Central memory CD4-positive, alpha-beta T cell (primary cell): Measurements from ENCODE around the gene DMAP1.

Experiments
- DNase-seq: peaks from one replicate; pipeline ENCODE4 v3.0.0; 2022

The DMAP1 gene

DNA sequence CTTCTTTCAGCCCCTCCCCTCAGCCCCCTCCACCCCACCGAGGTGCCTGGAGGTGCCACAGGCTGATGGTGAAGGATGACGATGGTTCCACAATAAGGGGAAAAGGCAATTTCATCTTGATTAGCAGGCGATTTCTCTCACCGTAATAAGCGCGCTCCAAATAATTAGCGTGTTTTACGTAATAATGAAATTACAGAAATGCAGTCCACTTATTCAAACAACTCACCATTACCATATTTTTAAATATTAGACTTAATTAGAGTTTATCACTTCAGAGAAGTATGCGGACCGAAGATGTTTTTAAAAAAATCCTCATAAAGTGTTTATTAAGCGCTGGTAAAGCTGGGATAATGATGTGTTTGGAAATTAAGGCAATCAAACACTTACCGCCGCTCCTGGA is 14.9 kb downstream of the DMAP1 start:
- DNase-seq: no peak

DNA sequence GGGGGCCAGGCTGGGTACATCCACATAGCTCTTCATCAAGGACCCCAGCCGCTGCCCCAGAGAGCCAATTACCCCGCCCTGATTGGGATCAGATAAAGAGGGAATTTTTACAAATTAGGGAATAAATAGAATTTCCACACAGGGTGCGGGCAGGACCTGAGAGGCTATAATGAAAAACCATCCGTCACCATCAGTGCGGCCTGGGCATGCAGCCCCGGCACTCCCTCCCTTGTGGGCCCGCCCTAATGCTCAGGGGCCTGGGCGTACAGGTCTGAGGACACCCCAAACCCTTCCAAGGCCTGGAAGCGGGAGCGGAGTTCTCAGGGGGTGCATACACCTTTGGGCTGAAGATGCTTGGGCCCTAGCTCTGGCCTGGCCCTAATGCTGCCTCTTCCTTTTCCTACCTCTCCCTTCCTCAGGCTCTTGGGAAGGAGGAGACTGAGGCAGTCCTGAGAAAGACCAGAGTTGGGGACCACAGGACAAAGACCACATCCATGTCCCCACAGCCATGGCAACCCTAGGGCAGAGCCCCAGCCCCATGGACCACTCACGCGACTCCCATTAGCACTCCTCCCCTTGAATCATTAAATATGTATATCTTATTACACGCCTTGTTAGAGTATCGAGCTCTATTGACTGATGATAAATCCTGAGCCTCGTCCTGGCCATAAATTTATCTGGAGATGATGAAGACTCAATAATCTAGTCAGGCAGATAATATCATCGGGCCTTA is 16.3 kb downstream of the DMAP1 start:
- no peak for DNase-seq

DNA sequence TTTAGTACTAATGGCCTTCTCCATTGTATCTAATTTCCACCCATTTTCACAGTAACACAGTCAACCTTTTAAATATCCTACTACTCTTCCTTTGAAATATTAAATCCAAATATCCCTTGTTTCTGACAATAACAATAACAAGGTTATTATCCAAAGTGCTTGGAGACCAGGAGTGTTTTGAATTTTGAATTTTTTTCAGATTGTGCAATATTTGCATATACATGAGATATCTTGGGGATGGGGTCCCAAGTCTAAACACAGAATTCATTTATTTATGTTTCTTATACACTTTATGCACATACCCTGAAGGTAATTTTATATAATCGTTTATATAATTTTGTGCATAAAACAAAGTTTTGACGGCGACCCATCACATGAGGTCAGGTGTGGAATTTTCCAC is 17.5 kb downstream of the DMAP1 start:
- DNase-seq: no peak

DNA sequence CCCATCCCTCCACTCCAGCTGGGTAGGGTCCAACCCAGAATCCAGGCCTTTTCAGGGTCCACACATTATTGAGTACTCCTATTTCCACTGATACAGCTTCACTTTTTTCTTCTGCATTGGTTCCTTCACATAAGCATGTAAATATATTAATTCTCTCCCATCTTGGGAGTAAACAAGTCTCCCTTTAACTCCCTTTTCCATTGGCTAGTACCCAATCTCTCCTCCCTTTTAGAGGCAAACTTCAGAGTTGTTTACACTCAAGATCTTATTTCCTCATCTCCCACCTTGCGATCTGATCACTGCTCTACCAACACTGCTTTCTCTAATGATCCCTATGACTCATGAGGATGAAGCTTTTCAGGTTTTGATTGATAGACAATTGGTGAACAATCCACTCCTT is 20.3 kb downstream of the DMAP1 start:
- DNase-seq: no peak

DNA sequence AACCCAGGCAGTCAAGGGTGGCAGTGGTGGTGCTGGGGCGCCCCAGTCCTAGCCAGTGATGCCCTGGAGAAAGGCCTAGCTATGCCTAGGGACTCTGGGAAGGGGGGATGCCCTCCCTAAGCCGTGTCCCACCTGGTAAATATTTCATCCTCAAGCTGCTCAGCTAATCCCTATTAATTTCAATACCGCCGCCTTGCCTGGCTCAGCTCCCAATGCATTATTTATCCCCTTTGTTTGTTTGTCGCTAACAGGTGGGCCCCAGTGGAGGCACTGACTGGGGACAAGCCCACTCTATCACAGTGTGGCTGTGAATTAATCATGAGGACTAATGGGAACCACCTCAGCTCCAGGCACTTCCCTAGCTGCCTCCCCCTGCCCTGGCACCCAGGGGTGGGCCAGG is 22.5 kb downstream of the DMAP1 start:
- DNase-seq: no peak

DNA sequence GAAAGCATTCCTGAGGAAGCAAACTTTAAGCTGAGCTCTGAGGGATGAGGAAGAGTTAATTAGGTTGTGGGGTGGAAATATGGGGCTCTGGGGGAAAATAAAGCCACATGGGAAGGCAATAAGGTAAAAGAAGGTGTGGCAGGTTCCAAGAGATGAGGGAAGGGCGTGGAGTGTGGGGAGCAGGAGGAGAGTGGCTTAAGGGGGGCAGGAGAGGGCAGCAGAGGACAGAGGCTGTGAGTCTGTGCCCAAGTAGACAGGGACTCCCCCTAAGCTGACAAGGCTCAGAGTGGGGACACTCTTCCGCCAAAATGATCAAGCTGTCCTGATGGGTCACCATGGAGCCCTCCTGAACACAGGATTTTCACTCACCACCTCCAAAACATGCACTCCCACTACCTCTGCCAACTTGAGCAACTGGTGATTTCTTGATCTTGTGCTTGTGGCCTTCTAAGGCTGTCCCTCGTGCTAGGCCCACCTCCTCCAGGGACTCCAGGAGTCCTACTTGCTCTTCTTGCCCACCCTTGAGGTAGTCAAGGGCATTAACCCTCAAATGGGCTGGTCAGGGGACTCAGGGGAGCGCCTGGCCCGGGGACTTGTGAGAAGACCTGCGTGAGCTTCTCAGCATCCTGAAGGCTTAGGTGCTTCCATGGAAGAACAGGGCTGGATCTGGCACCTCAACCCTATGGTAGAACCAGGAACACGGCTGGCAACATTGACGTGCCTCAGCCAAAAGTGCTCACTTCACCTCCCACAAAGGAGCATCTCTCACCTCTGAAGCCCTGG is 23.4 kb downstream of the DMAP1 start:
- no peak for DNase-seq

DNA sequence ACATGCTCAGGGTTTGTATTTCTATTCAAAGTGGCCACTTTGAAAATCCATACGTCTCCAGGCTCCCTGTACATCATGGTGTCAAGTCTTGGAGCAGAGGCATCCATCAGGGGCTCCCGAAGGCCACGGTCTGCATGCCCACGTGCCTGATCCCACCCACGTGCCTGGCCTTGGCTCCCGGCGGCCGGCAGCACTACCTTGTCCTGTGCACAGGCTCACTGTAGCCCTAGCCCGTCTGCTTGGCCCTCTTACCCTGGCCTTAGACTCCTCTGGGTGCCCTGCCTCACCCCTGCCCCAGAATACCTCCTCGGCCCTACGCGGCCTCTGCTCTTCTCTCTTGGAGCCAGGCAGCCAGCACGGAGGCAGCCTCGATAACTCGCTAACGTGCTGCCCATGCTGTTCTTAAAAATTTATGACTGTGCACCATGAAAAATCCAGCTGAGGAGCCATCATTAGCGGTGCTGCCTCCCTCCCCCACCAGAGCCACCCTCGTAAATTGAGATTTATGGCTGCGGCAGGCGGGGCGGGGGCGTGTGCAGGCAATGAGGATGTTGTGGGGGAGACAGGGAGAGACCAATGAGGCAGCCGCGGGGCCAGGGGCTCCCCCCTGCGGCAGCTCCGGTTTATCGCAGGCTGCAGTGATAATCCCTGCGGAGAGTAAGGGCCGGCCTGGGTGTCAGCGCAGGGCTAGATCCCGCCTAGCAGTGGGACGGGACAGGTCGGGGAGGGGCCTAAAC is 24.6 kb downstream of the DMAP1 start:
- peak; percentile 4 for DNase-seq

DNA sequence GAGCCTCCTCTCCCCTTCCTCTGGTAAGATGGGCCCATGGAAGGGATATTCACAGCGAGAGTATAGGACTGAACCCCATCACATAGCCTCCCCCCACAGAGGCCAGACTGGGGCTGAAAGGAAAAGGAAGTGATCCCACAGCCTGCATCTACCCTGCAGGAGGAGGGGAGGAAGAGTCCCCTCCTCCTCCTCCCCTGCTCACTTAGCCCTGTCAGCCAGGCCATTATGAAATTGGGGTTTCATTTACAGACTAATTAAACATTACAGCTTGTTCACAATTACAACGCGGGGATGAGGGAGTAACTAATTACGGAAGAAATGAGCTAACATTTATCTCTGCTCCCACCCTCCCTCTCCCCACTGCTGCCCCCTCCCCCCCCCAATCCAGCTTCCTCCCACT is 25.4 kb downstream of the DMAP1 start:
- no peak for DNase-seq

DNA sequence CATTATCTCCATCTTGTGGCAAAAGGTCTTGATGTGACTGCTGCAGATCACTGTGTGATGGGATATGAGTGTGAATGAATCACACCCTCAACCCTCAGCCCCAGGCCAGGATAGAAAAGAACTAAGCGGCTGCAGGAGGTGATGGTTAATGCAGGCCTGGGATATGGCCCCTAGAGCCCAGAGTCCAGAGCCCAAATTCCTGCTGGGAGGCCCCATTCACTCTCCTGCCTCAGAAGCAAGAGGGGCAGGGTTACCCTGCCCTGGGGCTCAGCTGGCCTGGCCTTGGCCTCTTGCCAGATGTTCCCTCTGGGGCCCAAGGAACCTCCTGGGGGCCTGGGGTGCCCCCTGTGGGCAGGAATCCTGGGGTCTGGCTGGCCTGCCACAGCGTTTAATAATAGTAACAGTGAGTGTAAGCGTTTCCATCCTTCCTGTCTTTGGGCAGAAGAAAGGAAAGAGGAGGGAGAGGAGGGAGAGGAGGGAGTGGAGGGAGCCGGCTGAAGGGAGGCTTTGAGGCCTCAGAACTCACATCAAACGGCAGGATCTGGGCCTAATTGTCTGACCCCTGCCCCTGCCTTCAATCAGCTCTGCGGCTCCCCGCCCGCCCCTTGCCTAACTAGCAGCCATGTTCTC is 26.2 kb downstream of the DMAP1 start:
- DNase-seq: no peak

DNA sequence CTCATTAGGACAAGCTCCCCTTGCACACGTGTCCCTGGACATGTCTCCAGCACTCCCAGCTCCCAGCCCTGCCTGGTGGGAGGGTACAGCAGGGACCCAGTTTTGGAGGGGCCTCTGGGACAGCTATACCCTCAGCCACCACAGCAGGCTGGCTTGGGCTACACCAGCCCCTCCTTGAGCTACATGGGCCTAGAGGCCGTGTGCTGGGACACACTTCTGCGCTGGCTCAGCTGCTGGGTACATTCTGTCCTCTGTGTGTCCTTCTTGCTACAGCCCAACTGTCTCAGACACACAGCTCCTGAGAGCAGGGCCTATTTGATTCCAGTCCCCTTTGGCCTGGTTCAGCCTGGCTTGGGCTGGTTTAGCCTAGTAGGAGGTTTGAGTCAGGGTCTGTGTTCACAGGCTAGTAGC is 26.7 kb downstream of the DMAP1 start:
- no peak for DNase-seq

DNA sequence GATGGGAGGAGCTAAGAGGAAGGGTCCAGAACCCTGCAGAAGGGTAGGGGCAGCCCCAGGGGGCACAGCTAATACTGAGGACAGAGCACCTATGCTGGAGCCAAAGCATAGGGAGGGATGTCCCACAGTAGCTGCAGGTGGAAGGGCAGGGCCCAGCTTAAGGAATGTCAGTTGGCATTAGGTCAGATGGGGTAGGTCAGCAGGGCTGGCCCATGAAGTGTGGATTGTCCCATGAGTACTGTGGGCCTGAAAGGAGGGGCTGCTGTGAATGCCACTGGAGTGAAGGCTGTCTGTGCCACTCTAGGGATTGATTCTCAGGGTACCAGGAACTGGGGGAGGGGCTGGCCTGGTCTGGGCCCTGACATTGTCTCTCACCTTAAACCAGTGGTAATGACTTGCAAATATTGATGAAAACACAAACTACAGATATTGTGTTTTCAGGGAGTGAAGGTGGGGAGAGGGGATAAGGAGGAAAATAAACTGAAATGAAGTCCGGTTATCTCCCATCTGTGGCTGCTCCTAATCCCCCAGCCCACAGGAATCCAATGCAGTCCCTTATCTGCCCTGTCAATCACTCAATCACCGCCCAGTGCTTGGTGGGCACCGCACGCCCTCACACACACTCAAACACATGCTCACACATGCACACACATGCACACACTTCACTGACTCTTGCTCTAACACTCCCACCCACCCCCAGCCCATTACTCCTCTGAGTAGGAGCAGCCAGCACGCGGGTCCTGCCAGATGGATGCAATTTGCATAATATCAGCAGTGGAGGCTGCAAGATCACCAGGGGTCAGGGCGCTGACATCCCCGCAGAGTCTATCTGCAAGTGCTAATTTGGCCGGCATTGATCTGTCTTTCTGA is 27.8 kb downstream of the DMAP1 start:
- DNase-seq: no peak

DNA sequence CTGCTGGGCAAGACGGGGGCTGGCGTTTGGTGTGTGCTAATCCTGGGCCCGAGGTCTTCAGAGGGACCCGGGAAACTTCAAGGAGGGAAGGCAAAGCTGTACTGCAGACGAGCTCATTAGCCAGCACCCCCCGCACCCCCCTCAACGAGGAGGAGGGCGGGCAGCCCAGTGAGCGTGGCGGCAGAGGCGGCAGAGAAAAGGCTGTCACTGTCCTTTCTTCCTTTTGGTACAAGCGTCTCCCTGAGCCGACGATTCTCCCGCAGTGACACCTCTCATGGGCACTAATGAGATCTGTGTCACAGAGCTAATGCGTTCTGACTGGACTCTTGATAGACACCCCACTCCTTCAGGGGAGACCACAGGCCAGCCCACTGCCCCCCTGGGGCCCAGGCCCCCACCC is 29.5 kb downstream of the DMAP1 start:
- no peak for DNase-seq

DNA sequence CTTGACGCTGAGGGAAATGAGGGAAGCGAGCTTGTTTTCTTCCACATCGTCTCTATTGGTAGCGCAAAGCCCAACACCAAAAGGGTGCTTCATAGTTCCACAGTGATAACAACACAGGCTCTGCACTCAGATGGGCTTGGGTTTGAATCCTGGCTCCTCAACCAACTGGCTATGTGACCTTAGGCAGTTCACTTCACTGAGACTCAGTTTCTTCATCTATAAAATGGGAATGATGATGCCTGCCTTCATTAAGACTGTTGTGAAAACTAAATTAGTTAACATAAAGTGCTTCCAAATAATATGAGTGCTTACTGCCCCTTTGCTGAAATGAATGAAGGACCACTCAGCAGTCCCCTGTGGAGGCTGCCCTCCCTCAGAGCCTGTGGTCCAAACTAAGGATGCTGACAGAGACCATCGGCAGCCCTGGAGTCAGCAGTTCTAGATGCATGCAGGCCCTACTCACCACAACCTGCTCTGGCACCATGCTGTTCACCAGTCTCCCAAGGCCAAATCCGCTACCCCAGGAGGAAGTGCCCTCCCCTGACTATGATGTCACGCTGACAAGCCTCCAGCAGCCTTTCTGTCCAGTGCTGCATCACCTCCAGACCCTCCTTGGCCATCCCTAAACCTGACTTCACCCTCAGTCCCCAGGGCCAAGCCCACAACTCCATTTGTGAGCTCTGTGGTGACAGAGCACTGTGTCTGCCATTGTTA is 30.7 kb downstream of the DMAP1 start:
- DNase-seq: no peak

DNA sequence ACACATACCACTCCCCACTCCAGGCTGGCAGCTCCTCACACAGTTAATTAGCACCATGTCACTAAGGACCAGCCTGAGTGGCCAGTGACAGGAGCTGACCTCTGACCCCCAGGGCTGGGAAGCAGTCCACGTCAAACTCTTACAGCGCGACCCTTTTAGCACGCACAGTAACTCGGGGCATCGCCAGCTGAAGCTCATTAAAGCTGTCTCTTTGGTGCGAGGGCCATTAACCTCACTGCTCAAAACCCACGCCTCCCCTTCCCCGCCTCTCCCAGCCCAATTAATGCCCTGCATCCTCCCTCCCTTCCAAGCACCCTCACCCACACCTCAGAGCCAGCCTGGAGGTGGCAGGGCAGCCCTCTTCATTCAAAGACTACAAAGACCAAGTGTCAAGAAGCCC is 31.7 kb downstream of the DMAP1 start:
- no peak for DNase-seq

DNA sequence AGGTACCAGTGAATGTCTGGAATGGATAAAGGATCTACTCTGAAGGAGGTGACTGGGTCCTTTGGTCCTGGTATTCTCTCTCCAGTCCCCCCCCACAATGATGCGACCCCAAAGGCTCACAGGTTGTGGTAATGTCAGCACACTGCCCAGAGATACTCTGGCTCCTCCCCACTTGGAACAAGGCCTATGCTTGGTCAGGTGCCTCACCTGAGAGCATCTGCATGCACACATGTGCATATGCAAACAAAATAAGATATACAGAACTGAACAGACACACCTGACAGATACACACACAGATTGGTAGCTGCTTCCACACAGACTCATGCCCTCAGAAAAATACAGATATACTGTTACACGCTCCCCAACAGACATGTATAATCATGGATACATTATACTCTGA is 33.5 kb downstream of the DMAP1 start:
- no peak for DNase-seq

DNA sequence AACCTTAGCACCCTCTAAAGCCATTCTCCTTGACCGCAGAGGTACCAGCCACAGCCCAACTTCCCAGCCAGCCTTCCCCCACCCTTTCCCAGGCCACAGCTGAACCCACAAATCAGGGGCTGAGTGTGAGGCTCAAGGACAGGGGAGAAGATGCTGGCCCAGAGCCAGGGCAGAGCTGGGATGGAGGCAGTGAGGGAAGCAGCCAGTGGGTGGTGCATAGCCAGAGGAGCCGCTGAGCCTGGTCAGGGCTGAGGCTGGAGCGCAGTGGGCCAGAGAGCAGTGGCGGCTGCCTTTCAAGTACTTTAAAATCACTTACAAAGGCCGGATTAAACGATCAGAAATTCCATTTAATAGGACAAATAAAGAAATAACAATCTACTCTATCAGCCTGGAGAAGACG is 36.3 kb downstream of the DMAP1 start:
- DNase-seq: no peak

DNA sequence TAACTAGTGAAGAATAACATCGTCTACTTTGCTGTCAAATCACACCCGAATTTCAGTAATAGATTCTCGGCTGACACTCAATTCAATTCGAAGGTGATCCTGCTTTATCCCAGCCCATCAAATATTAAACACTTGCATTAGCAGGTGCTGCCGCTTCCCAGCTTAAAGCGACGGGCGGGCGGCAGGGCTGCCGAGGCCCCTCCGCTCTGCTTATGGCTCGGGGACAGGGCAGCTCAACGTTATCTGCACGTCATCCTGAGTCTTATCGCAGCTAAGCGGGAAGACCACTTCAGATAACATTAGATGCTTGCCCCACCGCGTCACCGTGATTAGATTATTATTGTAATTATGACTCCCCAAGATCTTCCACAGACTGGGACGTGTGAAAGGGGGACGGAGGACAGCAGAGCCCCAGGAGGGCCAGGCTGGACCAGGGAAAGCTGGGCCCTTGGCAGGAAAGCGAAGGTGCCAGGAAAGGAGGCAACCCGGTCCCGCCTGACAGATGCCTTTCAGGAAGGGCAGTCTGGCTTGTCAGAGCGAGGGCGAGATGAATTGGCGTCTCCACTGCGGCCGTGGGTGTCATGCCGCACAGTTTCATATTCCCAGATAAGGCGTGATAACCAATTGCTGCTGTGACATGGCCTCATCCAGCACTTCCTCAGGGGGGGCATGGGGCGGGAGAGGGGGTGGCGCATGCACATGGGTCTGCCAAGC is 37.0 kb downstream of the DMAP1 start:
- no peak for DNase-seq

DNA sequence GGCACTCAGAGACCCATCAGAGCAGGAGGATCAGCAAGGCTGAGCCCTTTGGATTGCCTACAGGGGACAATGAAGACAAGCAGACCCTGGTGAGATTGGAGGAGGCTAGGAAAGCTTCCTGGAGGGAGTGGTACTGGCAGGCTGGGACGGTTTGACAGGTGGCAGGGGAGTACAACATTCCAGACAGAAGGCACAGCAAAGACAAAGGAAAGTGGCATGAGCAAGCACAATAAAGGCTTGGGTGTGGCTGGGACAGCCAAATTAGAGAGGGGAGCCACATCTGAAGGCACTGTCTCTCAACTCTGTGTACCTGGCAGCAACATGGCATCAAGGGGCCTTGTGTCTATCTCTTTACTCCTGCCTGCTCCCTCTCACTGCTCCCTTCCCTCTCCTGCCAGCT is 38.2 kb downstream of the DMAP1 start:
- DNase-seq: no peak

DNA sequence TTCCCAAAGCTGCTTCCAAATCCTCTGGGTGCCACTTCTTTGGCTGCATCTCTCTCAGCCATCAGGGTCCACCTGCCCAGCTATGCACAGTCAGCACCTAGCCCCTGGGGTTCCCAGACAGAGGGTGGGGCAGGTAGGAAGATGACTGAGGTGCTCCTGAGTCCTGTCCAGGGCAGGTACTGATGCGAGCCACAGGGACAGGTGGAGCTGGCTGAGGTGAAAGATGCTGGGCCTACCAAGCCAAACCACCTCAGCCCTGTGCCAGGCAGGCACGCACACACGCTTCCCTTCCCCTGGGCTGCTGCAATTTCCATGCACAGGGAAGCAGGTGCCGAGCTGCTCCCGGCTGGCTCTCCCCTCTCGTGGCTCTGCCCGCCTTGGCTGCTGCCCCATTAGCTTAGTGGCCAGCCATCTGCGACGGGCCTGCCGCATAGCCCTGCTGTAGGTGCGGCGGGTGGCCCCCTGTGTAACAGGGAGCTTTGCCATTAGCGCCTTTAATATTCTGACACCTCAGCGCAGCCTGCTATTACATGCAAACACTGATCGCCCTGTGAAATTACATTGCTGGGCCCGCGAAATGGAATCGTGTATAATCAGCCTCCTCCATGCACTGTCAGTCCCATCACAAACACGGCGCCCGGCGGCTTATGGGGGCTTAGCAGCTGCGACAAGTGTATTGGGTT is 38.9 kb downstream of the DMAP1 start:
- no peak for DNase-seq

DNA sequence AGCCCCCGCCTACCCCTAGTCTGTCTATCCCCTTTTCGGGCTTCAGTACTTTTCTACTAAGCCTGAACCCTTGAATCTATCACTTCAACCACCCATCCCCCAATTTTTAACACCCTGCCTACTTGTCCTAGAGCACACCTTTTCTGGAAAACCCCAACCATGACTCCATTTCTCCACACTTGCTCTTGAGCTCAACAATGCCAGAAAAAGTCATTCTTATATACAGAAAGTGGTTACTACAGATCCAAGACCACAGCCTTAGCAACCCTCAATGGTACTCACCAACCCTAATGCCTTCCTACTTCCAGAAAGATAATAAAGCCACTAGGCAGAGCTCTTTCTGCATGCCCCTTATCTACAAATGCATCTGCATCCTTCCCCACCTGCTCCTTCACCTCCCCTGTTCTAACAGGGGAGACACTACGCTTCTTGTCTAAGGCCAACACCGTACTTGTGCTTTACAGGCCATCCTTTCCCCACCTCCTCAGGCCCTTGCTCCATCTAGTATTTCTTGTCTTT is 41.2 kb downstream of the DMAP1 start:
- no peak for DNase-seq
